ENCODE data around the gene SLC29A3.

Gene SLC29A3

DNA sequence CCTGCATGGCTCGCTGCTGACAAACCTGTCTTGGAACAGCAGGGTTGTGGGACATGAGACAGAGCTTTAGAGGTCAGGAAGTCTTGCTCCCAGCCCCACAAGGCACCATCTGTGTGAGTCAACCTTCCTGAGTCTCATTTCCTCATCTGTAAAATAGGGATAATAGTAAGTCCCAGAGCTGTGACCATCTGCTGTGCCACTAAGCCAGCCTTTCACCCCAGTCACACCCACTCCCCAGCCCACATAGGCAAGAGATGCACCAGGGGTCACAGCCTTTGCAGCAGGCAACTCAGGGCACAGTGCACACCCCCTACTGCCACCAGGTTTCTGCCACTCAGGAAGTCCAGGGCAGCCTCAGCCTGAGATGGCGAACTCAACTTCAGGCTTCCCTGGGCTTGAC lies 48.2 kb downstream of the SLC29A3 start:
- no peak for TF ChIP-seq CTCF (IDR thresholded peaks at IDR 0.05)

DNA sequence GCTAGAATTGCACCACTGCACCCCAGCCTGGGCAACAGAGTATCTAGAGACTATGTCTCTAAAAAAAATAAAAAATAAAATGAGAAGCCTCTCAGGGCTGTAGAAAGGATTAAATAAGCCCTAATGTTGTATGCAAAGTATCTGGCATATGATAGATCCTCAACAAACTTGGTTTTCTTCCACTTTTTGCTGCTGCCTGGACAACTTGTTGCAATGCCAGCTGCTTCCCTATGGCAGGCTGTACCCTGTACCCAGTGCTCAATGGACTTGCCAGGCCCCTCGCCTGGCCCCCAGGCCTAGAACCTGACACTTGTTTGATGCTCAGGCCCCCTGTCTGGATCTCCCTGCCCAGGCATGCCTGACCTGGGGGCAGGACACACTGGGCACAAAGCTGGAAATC lies 49.1 kb downstream of the SLC29A3 start:
- TF ChIP-seq CTCF (IDR thresholded peaks at IDR 0.05): no peak

DNA sequence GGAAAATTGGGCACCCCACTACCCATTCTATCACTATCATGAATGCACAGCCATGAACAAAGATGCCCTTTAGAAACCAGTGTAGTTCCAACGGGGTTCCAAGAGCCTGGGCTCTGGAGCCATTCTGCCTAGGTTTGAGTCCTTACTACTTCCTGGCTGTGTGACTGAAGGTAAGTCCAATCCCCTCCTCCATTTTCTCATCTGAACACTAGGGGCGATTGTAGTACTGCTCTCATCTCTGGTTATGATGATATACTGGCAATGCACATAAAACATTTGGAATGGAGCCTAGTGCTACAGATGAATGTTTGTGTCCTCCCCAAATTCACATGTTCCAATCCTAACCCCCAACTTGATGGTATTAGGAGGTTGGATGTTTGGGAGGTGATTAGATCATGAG lies 49.6 kb downstream of the SLC29A3 start:
- no peak; the same call in 1 of the 2 replicates for TF ChIP-seq CTCF (IDR thresholded peaks at IDR 0.05)

- TF ChIP-seq CTCF (IDR thresholded peaks at IDR 0.05): no peak
These were observed 50.5 kb downstream of the SLC29A3 start for GRCh38 chr10:71369602-71370001.

GRCh38 chr10:71370031-71370430 lies 51.0 kb downstream of the SLC29A3 start:
- TF ChIP-seq CTCF (IDR thresholded peaks at IDR 0.05): no peak

DNA sequence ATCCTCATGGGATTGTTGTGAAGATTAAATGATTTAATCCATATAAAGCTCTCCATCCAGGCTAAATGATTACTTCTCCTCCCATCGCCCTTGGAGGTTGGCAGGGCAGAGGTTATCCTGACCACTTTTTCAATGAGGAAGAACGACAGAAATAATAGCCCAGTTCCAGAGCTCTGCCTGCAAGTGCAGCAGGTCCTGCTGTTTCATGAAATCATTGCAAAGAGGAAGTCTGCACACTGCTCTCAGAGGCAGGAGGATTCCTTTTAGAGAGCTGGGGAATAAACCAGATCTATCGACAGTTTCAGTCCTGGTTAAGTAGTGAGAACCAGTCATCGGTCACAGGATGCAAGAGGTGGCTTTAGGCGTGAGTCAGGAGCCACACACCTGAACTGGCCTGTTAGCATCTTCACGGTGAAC lies 52.7 kb downstream of the SLC29A3 start:
- no peak for TF ChIP-seq CTCF (IDR thresholded peaks at IDR 0.05)

DNA sequence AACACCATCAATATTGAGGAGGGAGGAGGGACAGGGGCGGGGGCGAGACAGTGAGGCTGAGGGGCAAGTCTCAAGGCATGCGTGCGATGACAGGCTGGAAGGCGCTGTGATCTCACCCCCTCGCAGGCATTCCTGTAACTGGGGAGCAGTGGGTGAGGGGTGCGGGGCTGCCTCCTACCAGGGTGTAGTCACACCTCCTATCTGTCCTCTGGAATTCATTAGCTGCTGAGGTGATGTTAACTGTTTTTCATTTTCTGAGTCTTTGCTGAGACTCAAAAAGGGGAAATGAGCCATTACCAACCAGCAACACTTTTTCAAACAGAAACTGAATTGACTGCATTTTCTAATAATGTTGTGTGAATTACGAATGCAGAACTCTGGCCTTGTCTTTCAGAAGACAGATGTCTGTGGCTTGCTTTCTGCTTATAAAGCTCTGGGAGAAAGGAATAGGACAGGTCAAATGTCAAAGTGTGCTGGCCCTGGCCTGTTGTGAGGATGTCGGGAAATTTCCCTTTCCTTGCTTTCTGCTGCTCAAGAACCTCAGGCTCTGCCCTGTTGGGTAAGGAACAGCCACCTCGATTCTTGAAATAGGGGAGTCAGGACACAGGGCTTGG lies 53.9 kb downstream of the SLC29A3 start:
- TF ChIP-seq CTCF (IDR thresholded peaks at IDR 0.05): no peak
